ENCODE data around the gene AMMECR1.
A peak's percentile ranks its signal among the peaks of the same experiment; 100 is the strongest.
"Not testable (repeated sequence)": the region's sequence is repeated elsewhere in the genome, so short reads cannot be mapped to it uniquely, and the experiment has no call there.

AMMECR1 gene

GRCh38 chrX:110317820-110318663 lies at the start of gene AMMECR1:
AMMECR1 (minus strand) TSS chrX:110318085; CDS start chrX:110318071, 14 bp downstream.
- DNase-seq = peak; percentile 86

- DNase-seq = no peak
Measured at GRCh38 chrX:110363244-110363643, 45.4 kb upstream of the AMMECR1 start.

GRCh38 chrX:110359273-110359672 lies 41.4 kb upstream of the AMMECR1 start:
- DNase-seq = no peak

- DNase-seq = no peak
Measured at GRCh38 chrX:110358548-110358947, 40.7 kb upstream of the AMMECR1 start, which contains the start of gene RTL9. RTL9 (plus strand) TSS chrX:110358848; CDS start chrX:110450618, 91,770 bp downstream.

- no peak for DNase-seq
Measured at GRCh38 chrX:110346681-110347080, 28.8 kb upstream of the AMMECR1 start.

- no peak for DNase-seq
Measured at GRCh38 chrX:110341189-110342035, 23.5 kb upstream of the AMMECR1 start.

- DNase-seq = no peak
Measured at GRCh38 chrX:110338935-110339334, 21.1 kb upstream of the AMMECR1 start.

GRCh38 chrX:110333458-110333857 lies 15.6 kb upstream of the AMMECR1 start:
- not testable (repeated sequence) for DNase-seq

- no peak for DNase-seq
Measured at GRCh38 chrX:110331444-110332030, 13.7 kb upstream of the AMMECR1 start.

GRCh38 chrX:110328613-110329012 lies 10.7 kb upstream of the AMMECR1 start:
- not testable (repeated sequence) for DNase-seq

- no peak for DNase-seq
Measured at GRCh38 chrX:110327336-110327735, 9.5 kb upstream of the AMMECR1 start.

GRCh38 chrX:110326712-110327111 lies 8.8 kb upstream of the AMMECR1 start:
- no peak for DNase-seq

GRCh38 chrX:110322603-110323002 lies 4.7 kb upstream of the AMMECR1 start:
- no peak for DNase-seq

- DNase-seq = no peak
Measured at GRCh38 chrX:110321670-110322069, 3.8 kb upstream of the AMMECR1 start.

- DNase-seq = no peak
Measured at GRCh38 chrX:110321081-110321480, 3.2 kb upstream of the AMMECR1 start.

GRCh38 chrX:110320381-110320987 lies 2.6 kb upstream of the AMMECR1 start:
- DNase-seq = no peak

- DNase-seq = no peak
Measured at GRCh38 chrX:110318664-110318968, 731 bp upstream of the AMMECR1 start.

GRCh38 chrX:110317061-110317819 lies 645 bp downstream of the AMMECR1 start:
- DNase-seq = peak; percentile 15

GRCh38 chrX:110316351-110317060 lies 1.4 kb downstream of the AMMECR1 start:
- no peak for DNase-seq

- DNase-seq = no peak
Measured at GRCh38 chrX:110315551-110315950, 2.3 kb downstream of the AMMECR1 start.

- no peak for DNase-seq
Measured at GRCh38 chrX:110311437-110312230, 6.3 kb downstream of the AMMECR1 start.

Measured in CD4-positive, alpha-beta T cell treated with Interleukin-21 for 1 hour (primary cell).